HG03558 (cell line): Measurements from ENCODE around the gene OST4.
"Not testable (repeated sequence)": the region's sequence is repeated elsewhere in the genome, so short reads cannot be mapped to it uniquely, and the experiment has no call there.

Experiments used
- ATAC-seq: cut with Tn5 transposase; IDR thresholded peaks from one replicate; pipeline ENCODE4 v1.9.1; 2021; ENCODE audit warnings: moderate number of reproducible peaks; ENCODE audit not compliant: unreplicated experiment; ENCODE audit errors: extremely low read depth

The OST4 gene

DNA sequence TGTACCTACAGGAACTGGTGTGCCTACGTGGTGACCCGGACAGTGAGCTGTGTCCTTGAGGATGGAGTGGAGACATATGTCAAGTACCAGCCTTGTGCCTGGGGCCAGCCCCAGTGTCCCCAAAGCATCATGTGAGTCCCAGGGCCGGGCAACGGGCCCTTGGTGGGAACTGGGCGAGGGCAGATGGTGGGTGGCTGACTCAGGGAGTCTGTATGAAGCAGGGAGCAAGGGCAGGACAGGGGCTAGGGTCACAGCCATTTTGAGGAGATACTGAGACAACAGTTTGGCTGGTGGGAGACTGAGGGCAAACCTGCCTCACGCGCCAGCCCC, 8.7 kb upstream of the OST4 start:
- ATAC-seq, result no peak

DNA sequence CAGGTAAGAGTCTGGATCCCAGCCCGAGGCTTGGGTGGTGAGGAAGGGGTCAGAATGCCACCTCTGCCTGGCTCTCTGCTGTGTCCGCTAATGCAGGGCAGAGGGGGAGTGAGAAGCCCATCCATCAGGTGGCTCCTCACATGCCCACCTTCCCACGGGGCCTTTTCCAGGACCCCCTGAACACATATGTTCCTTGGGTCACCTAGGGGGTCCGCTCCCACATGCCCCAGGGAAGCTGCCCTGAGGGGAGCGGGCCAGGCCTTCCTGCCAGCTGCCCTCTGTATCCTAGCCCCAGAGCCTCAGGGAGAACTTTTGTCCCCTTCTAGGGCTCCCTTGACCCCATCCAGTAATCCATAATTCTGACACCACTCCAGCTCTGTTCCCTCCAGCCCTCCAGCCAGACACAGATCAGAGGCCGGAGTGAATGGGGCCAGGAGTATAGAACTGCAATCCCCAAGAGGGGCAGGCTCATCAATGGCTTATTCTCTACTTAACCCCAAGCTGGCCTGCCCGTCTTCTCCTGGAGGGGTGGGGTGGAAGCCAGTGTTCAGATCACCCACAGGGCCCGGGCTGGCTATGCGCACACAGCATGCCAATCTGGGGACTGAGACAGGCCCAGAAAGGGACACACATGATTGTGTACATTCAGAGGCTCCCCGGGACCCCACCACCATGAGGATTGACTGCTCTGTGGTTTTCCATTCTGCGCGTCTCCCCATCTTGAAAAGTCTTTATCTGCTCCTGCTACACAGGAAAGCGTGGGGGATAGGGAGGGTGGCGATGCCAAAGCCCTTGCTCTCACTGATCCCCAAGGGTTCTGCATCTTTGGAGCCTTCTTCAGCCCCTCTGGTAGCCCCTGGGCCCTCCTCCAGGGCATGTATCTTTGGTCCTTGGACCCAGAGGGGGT, 8.0 kb upstream of the OST4 start:
- no peak for ATAC-seq

DNA sequence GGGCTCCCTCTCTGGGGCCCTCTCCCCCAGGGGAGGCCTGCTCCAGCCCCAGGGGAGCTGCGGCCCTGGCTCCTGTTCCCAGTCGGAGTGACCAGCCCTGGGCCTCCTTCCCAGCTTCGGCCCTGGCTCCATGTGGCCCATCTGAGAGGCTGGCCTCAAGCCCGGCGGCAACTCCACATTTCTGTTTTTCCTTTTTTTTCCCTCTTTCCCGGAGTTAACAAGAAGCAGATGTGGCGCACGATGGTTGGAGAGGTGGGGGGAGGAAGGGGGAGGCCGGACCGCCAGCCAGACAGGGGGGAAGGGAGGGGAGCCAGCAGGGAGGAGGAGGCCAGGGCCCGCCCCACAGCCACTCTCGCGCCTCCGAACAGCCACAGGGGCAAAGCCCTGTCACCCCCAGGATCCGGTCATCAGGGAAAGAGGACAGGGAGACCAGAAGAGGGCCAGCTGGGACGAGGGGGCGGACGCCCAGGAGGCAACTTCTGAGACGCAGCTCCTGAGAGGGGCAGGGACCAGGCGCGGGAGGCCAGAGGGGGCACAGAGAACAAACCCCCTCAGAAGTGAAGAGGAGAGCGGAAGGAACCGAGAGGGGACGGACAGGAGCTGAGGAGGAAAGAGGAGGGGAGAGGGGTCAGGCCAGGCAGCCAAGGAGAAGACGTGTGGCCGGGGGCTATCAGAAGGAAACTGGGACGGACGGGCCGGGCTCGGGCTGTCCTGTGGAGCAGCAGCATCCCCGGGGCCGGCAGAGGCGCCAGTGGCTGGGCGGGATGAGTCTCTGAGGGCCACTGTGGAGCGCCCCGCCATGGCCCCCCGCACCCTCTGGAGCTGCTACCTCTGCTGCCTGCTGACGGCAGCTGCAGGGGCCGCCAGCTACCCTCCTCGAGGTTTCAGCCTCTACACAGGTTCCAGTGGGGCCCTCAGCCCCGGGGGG, 7.1 kb upstream of the OST4 start, which contains the start of gene EMILIN1:
Gene EMILIN1, plus strand, starts transcription at position 349 of the 928 bp plus-strand sequence. Its CDS starts 451 bp downstream, at position 800.
- no peak for ATAC-seq

DNA sequence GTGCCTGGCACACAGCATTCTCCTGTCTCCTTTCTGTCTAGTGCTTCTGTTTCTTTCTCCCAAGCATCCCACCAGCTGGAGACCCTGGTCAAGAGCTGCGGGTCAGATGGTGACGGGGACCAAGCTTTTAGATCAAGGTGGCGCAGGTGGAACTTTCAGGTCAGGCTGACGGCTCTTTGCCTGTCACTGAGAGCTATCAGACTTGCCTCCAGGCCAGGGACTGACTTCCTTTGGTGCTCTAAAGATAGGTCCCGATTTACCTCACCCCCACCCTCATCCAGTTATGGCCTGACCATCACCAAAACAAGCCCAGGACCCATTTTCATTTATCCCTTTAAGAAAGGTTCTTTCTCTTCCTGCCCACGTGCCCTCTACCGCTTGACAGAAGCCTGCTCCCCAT, 5.8 kb upstream of the OST4 start:
- no peak for ATAC-seq

DNA sequence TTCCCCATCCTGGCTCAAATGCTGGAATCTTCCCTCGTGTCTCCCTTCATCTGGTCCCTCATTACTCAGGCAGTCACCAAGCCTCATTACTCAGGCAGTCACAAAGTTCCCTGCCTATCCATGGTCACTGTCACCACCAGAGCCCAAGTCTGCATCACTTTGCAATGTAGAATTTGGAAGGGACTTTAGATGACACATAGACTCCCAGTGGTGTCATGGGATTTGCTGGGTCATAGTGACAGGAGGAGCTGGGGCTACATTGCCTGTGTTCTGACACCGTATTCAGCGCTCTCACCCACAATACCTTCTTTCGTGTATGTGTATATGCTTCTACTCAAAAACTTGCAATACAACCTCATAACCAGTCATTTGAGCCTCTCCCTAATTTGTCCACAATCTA, 4.9 kb upstream of the OST4 start:
- ATAC-seq, result no peak

DNA sequence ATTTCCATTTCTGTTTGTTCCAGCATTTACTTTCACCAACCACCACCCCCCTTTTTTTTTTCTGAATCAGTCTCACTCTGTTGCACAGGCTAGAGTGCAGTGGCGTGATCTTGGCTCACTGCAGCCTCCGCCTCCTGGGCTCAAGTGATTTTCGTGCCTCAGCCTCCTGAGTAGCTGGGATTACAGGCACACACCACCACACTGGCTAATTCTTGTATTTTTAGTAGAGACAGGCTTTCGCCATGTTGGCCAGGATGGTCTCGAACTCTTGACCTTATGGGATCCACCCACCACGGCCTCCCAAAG, 4.1 kb upstream of the OST4 start:
- ATAC-seq, result not testable (repeated sequence)

DNA sequence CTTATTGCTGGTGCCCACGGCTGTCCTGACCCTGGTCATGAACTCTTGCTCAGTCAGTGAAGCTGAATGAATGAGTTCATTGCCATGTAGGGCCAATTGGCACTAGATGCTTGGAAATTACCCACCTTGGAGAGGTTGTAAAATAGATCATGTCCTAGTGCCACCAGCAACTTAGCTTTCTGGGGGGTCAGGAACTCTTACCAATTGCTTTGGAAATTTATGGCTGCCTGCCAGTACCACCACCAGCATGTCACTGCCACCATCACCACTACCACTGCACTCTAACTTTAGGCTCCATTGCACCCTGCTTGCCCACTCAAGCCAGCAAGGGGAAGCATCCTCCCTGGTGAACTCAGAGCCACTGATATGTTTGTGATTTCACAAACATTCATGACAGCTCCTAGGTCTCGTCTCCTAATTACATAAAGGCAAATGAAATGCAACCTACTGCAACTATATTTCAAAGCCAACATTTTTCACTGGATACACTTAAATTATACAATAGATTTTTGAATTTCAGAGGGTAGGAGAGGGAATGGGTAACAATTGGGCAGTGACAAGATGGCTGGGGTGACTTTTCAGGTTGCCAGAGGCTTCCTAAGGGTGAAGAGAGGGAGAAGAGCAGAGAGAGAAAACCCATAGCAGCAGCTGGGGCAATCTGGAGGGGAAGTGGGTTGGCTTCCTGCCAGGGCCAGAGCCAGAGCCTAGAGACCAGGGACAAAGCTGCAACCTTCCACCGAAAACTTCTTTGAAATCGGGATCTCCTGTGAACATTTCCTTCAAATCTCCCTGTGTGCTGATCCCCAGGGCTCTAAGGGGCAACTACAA, 3.5 kb upstream of the OST4 start:
- ATAC-seq, result no peak

DNA sequence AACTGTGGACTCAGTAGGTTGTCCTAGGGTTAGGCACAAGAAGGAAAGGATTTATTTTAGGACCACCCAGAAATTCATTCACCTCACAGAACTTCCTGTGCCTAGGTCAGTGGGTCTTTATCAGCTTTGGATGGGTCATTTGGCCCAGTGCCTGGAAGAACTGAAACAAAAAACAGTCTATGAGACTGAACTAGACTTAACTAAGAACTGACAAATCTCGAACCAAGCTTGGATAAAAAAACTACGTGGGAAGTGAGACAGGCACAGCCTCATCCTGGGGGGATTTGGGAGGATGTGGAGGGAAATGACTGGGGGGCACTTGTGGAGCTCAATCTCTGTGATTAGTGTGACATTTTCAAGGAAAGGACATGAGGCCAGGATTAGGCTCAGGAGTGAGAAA, 2.3 kb upstream of the OST4 start:
- no peak for ATAC-seq

DNA sequence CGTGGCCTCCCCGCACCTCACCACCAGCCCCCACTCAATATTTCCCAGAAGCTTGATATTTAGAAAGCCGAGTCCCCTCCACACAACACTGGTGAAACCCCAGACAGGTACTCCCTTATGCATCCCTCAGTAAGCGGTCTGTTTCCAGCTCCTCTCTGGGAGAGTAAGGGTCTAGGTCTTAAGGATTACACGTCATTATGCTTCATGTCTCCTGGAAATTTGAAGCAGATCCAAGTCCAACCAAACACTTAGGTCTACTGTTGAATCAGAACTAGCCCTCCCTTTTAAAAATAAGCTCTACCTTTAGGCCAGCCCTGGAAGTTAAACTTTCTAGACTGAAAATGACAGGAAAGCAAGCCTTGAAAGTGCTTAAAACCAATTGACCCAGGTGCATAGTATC, 1.5 kb upstream of the OST4 start:
- ATAC-seq, result no peak

DNA sequence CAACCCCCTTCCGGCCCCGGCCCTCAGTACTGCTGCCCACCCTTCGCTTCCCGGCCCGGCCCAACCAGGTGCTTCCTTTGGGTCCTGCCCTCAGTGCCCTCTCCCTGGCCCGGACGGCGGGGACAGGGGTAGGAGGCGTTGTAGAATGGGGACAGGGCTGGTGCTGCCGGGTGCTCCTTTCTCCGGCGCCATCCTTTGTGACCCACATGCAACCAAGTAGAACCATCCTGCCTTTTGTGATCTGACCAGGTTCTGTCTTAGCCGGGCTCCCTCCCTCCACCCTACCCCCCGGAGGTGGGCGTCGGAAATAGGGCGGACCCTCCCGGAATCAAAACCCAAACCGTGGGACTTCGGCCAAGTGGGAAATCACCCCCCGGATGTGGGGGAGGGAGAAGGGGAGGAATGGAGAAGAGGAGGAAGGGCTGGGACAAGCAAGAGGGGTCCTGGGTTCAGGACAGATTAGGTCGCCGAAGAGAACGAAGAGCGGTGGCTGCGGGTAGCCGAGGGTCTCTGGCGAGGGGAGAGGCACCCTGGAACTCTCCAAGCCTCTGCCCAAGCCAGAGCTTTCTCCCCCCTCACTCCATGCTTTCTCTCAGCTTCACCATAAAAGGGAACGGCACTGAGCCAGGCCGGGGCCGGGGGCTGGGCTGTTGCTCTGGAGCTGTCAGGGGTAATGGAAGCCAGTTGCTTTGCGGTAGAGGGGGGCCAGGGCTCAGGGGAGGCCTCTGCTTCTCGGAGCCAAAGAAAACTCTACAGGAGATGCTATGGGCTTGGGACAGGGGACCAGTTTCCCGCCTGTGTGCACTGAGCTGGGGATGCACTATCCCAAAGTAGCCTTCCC, 756 bp upstream of the OST4 start:
- ATAC-seq, result peak; percentile 24

DNA sequence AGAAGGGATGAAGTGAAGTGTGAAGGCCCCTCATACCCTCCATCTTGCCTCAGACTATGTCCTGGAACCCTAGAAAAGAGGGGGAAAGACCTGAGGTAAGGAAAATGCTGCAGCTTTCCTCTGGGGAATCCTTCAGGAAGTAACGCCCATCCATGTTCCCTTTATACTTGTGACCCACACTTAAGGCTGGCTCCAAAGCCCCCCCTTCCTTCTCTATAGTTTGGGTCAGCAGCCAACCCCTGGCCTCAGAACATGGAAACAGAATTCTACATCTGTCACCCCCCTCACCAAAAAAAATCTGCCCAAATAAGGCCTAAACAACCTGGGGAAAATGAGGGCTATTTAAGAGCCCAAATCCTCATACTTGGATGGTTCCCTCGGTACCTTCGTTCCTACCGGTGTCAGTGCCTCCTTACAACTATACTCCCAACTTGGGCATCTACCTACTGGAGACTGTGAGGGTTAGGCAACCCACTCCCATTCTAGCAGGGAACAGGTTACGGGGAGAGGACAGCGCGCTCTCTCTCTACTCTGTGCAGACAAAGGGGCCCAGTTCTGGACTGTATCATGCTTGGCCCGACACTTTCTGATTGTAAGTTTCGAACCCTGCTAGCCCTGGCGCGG, 689 bp downstream of the OST4 start:
- ATAC-seq, result no peak

DNA sequence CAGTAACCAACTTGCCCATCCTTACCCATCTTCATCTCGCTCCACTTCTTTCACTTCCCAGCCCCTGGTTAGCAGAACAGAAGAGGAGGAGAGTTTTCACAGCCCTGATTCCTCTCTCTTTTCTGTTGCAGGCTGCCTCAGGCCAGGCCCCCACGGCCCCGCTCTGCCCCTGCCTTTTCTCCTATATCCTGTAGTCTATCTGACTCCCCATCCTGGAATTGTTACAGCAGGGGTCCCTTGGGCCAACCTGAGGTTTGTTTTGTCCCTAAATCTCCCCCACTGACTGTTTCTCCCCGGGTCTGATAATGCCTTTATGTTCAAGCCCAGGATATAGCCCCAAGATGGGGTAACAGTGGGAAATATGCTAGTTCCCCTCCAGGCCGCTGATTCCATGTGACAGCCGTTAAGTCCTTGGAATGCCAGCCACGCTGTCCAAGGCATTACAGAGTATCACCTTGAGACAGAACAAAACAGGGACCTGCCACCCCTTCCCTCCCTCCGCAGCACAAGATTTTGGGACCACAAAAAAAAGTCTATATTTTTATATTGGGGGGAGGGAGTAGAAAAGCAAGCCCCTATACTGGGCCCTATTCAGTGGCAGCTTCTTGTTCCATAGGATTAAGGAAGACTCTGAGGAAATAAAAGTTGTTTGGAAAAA, 1.4 kb downstream of the OST4 start:
- no peak for ATAC-seq

DNA sequence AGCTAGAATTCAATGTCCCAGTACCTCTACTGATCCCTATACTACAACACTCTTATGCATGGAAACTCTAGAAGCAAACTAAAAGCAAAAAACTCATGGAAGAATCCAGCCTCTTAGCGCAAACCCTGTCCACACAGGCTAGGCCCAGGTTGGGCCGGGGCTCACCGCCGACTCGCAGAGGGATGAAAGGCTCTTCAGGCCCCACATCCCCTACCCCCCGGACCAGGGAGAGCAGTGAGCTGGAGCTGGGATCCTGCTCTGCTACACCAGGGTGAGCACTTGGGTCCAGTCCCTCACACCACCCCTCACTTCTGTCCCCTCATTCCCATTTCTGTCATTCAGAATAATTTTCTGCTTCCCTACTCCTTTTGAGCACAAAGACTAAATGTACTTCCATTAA, 2.0 kb downstream of the OST4 start:
- no peak for ATAC-seq

DNA sequence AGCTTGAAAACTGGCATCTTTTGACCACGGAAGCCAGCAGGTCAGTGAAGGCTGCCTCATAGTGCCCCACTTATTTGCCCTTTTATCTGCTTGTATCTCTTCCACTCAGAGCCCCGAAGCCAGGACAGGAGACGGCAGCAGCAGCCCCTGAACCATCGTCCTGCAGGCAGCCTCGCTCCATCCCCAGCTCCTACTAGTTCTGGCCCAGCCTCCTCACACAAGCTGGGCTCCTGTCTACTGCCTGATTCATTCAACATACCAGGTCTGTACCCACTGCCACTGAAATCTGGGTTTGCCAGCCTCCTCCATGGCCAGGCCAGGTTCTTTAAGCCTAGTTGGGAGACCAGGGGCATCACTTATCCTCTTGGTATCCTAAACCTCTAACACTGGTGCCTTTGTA, 4.1 kb downstream of the OST4 start:
- no peak for ATAC-seq

DNA sequence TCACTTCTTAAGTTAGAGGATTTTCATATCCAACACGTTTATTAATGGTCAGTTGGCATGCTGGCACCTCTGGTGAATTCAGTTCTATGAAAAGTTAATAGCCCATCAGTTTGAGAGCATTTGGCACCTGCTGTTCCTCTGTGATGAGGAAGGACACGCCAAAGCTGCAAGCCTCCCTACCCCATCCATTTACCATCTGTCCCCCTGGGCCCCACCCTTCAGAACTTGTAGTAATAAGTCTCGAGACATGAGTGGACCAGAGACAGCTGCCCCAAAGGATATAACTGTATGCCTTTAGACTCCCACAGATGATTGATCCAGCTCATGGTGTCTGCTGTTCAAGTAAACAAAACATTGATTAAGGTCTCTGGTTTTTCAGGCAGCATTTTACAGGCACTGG, 6.3 kb downstream of the OST4 start:
- no peak for ATAC-seq

DNA sequence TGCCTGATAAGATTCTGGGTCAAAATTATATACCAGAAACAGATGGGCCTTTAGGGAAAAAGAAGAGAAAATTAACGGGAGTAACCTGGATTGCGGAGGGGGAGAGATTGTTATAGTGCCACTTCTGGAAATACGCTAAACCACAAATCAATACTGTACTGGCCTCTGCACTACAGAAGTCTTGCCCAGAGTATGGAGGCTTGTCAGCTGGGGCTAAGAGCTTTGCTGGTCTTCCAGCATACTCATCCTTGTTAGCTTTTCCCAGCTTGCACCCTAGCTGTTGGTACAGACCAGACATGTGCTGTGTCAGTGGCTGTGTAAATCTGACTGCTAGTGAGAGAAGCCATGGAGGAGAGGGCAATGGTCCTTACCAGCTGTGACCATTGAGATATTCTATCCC, 11.1 kb downstream of the OST4 start:
- ATAC-seq, result no peak

DNA sequence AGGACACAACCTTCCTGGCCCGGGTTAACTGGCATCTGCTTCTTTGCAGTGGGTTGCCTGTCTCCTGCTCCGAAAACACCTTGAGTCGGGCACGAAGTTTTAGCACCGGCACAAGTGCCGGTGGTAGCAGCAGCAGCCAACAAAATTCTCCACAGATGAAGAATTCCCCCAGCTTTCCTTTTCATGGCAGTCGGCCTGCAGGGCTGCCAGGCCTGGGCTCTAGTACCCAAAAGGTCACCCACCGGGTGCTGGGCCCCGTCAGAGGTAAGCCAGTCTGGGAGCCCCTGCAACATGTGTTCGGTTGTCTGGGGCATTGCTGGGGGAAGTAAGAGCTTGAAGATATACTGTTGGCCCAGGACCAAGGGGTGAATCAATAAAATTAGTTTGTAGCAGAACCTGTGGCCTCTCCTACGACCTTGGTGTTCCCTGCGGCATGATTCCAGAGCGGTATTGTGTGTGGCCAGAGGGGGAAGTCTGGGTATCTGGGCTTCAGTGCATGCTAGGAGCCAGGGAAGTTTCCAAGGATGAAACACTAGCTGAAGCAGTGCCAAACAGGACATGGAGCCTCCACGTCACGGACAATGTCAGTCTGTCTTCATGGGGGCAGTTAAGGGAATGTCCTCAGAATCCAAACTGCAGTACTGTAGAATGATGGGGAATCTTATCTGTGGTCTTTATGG, 12.2 kb downstream of the OST4 start:
- ATAC-seq, result no peak

DNA sequence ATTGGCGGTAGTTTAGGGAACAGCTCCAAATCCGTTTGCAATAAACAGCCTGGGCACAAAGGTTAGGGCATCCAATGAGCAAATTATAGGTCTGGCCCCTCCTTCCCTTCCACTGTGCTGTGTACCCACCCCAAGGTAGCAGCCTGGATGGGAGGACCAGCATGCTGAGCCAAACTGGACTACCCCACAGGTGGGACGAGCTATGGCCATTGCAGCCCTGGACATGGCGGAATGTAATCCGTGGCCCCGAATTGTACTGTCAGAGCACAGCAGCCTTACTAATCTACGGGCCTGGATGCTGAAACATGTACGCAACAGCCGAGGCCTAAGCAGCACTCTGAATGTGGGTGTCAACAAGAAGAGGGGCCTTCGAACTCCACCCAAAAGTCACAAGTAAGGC, 13.2 kb downstream of the OST4 start:
- no peak for ATAC-seq
